ENCODE data around the gene DUSP8. TPM values are rescaled to one million over a fixed set of nuclear protein-coding genes. Genes with fewer than 3 reads are reported as not detected.

DUSP8 gene
- total and polyA plus RNA-seq, 2 of the 8 experiments (the other 6 are each of a cell fraction or from before 2014, with no cell fraction given): 2.8 to 3.6 TPM

DNA sequence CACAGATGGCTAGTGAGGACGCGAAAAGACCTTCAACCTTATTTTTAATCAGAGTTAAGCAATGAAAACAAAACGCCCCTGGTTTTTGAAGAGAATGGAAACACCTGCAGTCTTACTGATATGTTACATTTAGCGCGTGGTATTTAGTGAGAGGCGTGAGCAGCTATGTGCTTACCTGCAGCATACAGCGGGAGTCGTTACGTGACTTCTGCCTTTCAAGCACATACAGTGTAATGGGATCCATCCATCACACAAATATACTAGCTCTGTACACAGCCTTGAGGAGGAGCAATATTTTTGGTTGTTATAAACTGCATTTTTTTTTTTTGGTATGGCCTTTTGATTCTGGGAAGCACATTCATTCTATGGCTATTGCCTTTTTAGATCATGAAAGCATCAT lies 20.6 kb upstream of the DUSP8 start (continued):
- TF ChIP-seq SUZ12 (IDR thresholded peaks at IDR 0.05; ENCODE audit: low read length): no peak
- TF ChIP-seq JUN (IDR thresholded peaks at IDR 0.05; ENCODE audit: low read depth, low read length): no peak
- no peak for TF ChIP-seq RFX5 (IDR thresholded peaks at IDR 0.05; ENCODE audit: borderline replicate concordance, low read depth, low read length)
- no peak for TF ChIP-seq RNF2 (IDR thresholded peaks at IDR 0.05; ENCODE audit: borderline replicate concordance, low read depth, low read length, missing control alignments, poor library complexity, severe bottlenecking)
